NCI-H2081 (cell line): ENCODE results near the gene ADRA2C.

Source experiments
- DNase-seq, 2 experiments: peaks; one replicate each; lab custom pipeline; 2025; lab: John Stamatoyannopoulos, UW

The ADRA2C gene

DNA sequence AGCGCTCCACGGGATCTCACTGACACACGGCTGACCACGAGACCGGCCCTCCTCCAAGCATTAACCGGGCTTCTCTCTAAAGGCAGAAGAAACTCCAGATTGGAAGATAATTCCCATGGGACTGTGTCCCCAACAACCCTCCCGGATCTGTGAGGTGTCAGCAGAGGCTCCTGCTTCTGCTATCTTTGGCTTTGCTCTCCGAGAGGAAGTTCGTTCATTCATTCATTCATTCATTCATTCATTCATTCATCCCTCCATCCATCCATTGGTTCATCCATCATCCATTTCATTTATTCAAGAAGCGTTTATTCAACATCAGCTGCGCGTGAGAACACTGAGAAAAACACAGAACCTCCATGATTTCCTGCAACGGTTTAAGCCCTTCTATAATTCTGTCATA is 11.5 kb downstream of the ADRA2C start:
- no peak for DNase-seq

DNA sequence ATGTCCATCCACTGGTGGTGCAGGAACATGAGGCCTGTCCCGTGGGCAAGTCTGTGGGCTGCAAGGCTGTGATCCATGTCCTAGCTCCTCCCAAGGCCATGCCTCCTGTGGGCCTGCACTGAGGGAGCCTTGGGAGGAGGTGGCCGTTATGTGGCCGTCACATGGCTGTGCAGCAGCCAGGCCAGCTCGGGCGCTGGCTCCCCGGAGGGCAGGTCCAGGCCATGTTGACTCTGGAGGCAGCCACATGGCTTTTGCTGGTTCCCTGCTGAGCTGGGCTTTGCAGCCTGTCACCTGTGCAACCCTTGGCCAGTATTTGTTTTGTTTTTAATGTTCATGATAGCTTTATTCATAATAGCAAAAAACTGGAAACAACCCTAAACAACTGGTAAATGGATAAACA is 13.3 kb downstream of the ADRA2C start:
- DNase-seq = no peak

DNA sequence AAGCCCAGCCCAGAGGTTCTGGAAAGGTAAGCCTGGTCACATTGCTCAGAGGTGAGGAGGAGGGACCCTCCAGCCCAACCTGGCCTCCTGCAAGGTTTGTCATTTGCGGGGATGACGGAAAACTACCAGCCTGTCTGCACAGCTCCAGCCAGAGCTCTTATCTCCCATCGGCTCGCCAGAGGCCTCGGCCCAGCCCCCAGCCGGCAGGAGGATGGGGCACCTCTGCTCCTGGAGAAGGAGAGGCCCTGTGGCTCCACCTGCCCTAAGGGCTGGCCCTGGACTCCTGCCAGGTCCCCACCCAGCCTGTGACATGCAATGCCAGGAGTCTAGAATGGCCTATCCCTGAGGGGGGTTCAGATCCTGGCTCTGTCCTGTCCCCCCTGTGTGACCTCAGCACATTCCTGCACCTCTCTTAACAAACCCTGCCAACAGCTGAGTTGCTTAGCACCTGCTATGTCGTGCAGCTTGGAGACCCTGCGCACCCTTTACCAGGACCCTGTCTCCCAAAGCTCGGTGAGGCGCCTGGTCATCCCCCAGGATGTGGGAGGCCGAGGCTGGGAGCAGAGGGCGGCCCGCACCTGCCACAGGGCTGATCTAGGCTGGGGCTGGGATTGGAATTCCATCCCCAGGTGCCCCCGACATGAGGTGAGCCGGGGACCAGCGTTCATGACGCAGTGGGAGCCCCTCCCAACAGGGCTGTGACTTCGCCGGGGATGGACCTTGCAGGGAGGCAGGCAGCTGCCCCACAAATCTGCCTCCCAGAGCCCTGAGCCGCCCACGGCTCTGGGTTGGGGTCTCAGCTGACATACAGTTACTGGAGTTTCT is 14.4 kb downstream of the ADRA2C start:
- DNase-seq = no peak

DNA sequence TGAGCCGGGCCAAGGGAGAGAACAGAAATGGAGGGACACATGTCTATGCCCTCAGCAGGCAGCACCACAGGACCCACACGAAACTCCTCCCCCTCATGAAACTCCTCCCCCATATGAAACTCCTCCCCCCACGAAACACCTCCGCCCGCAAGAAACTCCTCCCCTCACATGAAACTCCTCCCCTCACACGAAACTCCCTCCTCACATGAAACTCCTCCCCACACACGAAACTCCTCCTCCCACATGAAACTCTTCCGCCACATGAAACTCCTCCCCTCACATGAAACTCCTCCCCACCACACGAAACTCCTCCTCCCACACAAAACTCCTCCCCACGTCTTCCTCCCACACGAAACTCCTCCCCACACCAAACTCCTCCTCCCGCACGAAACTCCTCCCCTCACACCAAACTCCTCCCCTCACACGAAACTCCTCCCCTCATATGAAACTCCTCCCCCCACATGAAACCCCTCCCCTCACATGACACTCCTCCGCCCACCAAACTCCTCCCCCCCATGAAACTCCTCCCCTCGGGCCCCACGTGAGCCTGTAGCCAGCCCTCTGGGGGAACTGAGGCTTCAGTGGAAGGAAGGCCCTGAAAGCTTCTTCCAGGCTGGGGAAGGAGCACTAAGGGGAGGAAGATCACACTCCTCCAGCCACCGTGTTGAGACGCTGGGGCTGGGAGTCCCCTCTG is 15.2 kb downstream of the ADRA2C start:
- no peak for DNase-seq

DNA sequence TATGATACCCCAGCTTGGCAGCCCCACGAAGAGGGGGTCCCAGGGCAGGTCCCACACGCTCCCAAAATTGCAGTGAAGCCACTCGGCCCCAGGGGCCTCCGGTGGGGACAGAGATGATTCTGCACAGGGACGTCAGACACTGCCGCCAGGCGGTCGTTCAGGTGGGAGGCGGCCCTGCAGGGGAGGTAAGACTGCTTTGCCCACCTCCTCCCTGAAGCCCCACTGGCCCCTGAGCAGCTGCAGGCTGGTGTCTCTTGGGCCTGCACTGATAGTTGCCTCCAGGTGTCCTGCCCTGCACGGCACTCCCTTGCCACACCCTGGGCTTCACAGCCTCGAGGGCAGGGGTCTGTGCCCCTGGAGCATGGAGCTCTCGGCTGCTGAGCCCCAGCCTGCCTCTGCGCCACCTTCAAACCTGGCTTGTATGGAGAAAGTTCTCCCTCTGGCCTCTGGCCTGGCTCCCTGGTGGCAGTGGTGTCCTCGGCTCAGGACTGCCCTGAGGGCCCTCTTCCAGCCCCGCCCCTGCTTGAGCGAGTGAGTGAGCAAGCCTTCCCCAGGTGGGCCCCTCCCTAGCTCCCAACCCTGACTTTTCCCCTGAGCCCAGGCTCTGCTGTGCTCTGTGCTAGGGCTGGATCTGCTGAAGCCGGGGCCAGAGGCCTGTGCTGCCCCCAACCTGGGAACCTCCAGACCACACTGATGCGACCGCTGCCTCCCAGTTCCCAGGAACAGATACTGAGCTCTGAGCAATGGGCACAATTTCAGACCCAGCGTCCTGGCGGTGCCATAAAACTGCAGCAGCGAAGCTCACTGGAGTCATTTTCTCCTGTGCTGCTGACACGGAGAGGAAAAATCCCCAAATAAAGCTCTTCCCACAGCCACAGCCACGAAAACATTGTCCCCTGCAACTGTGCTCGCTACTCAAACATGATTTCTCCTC is 16.1 kb downstream of the ADRA2C start:
- DNase-seq = no peak

DNA sequence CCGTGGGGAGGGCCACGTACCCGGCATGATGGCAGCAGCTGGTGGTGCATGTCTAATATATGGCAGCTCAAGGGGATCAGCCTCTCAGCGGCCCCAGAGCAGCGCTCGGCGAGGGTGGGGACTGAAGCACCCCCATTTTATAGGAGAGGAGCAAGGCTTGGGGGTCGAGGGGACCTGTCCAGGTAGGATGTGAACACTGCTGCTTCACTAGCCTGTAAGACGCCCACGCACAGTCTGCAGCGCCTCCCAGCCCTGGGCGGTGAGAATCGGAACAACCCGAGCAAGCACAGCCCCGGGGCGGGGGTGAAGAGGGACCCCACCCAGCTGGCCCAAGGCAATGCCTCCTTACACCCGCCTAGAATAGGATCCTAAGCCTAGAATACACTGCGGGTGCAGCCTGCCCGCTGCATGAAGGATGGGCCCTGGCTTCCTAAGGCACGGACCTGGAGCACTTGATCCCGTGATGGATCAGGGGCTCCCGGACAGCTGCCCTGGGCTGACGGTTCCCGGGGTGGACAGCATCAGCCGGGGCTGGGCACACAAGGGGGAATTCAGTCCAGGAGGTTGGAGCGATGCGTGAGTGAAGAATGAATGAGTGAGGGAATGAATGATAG is 17.6 kb downstream of the ADRA2C start:
- DNase-seq = no peak

DNA sequence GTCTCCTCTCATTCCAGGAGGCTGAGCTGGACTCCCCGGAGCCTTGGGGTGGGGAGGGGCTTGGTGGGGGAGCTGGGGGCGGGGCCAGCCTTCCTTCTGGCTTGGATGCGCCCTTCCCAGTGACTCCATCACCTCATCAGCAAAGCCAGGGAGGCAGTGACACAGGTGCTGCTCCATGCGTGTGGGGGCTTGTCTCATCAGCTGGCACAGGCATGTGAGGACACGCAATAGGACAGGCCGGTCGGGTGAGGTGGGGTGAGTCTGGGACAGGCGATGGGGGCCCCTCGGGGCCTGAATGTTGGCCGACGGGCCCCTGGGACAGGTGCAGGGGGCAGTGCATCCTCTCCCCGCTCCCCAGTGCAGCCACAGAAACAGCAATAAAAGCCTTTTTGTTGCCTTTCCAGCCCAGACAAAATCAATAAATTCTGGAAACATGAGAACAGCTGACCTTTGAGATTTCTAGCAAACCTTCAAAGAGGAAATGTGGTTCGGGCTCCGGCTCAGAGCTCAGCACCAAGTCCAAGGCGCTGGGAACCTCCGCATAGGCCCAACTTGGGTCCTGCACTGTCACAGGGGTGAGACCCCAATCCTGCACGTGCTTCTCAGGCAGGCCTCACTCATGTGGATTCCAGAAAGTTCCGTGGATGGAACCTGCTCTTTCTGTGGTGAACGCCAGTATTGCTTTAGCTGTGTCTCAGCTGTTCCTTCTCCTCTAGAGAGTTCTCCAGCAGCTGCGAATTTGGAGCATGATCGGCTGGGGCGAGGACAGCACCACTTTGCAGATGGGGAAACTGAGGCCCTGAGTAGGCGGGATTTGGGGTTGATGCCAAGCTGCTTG is 18.5 kb downstream of the ADRA2C start:
- DNase-seq = no peak

DNA sequence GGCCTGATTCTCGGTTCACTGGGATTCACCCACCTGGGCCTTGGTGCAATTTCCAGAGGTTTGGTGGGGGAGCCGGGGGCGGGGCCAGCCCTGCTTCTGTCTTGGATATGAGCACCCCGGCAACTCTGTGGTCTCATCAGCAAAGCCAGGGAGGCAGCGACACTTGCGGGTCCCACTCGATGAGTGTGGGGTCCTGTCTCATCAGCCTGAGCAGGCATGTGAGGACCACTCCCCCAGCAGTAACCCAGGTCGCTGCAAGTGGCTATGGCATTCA is 19.0 kb downstream of the ADRA2C start:
- no peak for DNase-seq

DNA sequence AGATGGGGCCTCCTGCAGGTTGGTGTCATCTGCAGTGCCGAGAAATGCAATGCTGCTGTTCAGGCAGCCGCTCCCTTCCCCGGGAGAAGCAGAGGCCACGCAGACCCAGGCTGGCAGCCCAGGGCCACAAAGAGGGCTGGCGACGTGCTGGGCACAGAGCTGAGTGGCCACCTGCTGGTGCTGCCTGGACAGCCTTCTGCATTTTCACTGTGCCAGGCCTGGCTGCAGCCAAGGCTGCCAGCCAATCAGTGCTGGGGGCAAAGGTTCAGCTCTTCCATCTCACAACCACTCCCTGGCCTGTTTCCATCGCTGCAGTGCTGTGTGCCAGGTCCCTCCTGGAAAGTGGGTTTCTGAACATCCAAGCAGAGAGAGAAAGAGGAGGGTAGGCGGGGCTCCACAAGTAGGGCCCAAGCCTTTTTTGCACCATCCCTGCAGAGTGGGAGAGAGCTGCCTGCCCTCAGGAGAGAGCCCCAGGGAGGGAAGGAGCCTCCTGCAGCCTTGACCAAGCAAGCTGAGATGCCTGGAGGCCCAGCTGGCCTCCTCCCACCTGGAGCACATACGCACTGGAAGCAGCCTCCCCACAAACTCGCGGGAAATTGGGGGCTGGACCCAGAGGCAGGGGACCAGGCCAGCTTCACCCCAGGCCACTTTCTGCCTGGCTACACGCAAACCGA is 20.1 kb downstream of the ADRA2C start:
- DNase-seq = peak; percentile 15 to 42

DNA sequence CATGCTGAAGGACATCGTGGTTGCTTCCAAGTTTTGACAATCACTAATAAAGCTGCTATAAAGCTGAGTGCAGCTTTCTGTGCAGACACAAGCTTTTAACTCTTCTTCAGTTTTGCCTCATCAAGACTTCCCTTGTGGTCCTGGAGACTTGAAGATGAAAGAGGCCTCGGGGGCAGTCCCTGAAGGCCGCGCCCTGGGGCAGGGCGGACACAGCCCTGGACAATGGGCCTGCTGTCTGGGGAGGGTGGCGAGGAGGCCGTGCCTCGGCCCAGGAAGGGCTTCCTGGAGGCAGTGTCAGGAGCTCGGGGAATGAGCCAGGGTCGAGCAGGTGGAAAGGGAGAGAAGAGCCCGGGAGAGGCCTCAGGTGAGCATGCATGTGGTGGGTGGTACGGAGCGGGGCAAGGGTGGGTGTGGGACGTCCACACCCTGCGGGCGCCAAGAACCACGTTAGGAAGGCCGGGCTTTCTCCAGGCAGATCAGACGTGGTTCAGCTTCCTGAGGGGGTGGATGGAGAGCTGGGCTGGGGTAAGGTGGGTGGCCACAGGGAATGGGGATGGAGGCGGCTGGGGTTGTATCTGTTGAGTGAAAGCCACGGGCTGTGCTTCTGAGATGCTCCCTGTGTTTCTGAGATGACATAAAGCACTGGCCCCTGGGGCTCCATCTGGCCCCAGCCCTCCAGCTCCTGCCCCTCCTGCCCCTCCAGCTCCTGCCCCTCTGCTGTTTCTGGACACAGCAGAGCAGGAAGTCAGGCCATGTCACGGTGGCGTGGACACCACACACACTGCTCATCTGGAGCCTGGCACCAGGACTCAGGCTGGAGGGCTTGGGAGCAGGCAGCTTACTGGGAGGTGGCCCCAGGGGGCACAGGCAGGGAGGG is 21.5 kb downstream of the ADRA2C start:
- no peak for DNase-seq

DNA sequence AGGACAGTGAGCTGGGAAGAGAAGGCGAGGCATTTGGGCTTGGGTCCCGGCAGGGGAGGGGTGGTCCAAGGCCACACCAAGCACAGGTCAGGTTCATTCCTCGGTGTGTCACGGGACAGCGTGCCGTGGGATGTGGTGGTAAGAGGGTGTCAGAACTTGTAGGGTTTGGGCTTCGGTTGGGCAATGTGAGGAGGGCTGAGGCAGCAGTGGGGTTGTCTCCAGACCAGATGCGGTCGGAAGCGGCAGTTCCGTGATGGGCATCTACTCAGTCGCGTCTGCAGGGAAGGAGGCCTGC is 22.1 kb downstream of the ADRA2C start:
- no peak for DNase-seq

DNA sequence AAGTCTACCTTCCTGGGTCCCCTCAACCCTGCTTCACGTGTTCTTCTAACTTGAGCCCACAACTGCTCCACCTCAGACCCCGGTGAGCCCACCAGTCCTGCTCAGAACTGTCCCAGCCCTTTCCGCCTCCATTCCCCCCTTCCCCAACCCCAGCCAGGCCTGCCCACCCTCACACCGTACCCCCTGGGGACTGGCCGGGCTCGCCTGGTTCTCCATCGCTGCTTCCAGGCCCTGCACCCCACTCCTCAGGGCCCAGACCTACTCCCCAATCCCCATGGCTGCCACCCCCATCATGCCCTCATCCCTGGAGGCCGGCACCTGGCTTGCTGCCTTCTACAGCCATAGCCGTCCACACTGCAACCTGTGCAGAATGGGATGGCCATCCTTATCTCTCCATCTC is 23.4 kb downstream of the ADRA2C start:
- DNase-seq = no peak

DNA sequence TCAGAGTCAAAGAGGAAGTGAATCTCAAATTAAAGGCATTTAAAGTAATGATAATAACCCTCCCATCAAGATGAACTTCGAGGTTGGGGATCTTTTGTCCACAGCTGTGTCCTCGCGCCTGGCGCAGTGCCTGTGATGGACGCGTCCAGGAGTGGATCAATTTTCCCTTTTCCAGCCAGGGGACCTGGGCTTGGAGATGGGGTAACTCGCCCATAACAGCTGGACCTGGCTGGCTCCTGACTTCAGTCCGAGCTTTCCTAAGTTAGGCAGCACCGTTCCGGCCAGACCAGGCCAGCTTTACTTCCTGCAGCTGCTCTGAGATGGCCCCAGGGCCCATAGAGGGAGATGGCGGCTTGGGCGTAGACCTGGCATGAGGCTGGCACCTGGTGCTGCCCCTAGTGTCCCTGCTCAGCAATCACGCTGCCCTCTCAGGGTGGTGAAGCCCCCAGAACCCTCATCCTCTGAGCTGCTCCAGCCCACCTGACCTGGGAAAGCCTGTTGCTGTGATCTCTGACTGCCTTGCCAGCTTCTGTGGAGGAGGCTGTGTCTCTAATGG is 23.9 kb downstream of the ADRA2C start:
- no peak for DNase-seq

DNA sequence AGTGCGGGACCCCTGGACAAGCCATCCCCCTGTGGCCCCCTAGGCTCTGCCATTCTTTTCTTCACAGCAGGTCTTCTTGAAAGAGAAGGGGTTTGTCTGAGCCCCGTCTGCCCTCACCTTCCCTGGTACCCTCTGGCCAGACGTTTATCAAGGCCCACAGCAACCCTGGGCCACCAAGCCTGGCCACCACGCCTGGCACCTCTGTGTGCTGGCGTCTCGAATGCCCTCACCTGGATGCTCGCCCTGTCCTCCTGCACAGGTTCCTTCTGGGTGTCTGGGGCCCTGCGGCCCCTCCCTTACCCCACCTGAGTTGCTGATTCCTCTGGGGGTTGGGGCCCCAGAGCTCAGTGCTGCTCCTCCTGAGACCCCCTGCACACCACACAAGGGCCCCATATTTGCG is 25.1 kb downstream of the ADRA2C start:
- no peak for DNase-seq

DNA sequence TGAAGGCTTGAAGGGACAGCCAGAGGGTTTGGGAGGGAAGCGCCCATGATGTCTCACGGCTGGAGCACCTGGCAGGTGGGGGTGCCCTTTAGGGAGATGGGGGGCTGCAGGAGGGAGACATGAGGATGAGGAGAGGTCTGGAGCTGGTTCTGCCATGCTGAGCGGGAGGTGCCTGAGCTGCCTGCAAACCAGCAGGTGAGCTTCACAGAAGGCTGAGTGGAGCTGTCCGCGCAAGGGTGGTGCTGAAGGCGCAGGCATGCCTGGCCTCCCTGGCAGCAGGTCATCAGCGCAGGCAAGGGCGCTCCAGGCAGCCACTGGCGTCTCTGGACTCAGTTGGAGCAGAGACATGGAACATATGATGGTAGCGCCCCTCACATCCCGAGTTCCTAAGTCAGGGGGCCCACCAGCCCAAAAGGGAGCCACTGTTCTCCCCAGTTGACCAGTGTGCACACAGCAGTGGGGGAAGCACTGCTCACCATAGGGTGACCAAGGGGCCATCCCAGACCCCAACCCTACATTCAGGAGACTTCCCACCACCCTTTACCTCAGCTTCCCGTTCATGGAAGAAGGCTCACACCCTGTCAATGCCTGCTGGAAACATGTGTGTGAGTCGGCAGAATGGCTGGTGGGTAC is 25.8 kb downstream of the ADRA2C start:
- no peak for DNase-seq

DNA sequence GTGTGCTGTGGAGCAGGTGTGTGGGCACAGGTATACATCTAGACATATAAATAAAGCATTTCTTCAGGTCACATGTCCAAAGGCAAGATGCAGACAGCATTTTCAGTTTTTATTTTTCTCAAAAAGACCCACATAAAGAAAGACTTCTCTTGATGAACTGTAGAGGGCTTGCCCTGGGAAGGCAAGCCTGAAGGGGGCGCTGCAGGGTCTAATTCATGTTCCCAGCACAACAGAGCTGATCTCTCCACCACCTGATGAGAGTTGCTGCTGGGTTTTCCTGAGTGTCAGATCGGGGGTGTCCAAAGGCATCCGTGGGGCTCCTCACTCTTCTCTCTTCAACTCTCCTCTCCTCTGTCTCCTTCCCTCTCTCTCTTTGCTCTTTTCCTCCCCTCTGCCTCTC is 26.6 kb downstream of the ADRA2C start:
- DNase-seq = no peak

DNA sequence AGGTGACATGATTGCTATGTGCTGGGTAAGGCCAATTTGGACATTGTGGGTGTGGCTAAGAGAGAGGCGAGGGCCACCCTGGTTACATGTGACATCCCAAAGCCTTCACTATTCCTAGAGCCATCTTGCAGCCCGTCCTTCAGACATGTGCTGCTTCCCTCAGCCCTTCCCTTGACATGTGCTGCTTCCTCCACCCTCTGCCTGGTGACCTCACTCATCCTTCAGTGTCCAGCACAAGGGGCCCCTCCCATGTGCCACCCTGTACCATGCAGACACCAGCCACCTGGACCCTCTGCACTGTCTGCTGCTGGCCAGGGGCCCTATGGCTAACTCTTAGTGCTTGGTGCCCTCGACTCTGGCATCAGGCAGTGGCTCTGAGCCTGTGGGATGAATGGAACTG is 27.4 kb downstream of the ADRA2C start:
- no peak for DNase-seq

DNA sequence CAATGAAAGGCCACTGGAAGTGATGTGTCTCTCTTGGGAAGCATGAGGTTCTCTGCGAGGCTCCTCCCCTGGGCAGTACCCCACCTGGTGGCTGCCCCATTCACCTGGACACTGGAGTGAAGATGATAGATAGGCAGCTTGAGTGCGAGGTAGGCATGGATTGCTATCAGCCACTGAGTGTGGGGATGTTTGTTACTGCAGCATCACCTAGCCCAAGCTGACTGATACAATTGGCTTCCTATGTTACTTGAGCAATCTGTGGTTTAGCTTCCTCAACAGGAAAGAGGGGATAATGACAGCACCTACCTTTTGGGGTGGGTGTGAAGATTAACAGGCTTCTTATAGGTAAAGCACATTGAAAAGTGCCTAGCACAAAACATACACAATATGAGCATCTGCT is 30.8 kb downstream of the ADRA2C start:
- no peak for DNase-seq
